RPMI7951 (cell line): ENCODE results near the gene MYCBPAP. TPM values are rescaled to one million over a fixed set of nuclear protein-coding genes. Genes with fewer than 3 reads are reported as not detected.

Experiments
- DNase-seq: peaks from one replicate; pipeline ENCODE4 v3.0.0-alpha.2; 2012; ENCODE audit warnings: low read depth
- total RNA-seq: library from RNA; depleted of rRNA; stranded (reverse); fragments of >200 nt; shearing (Covaris generic); gene quantifications from 2 replicates; pipeline ENCODE4 v1.2.3, GENCODE V29; 2014; rRNA removed

MYCBPAP gene
- total RNA-seq, 1 experiment from 2014 or later, result not detected

DNA sequence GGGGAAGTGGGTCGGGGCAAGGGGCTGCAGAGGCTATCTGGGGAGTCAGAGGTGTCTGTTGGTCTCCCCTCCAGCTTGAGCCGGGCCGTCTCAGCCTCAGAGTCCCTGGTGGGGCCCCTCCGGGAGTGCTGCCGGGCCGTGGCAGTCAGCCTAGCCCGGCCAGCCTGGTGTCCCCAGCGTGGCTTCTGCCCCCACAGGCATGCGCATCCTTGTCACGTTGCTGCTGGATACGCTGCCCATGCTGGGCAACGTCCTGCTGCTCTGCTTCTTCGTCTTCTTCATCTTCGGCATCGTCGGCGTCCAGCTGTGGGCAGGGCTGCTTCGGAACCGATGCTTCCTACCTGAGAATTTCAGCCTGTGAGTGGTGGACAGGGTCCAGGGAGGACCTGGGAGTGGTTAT lies 63.4 kb downstream of the MYCBPAP start:
- DNase-seq, result no peak

GRCh38 chr17:50572541-50572940 lies 64.3 kb downstream of the MYCBPAP start:
- DNase-seq, result no peak

- no peak for DNase-seq
Measured at GRCh38 chr17:50573866-50574611, 65.8 kb downstream of the MYCBPAP start.

GRCh38 chr17:50575581-50576210 lies 67.5 kb downstream of the MYCBPAP start:
- DNase-seq, result no peak

DNA sequence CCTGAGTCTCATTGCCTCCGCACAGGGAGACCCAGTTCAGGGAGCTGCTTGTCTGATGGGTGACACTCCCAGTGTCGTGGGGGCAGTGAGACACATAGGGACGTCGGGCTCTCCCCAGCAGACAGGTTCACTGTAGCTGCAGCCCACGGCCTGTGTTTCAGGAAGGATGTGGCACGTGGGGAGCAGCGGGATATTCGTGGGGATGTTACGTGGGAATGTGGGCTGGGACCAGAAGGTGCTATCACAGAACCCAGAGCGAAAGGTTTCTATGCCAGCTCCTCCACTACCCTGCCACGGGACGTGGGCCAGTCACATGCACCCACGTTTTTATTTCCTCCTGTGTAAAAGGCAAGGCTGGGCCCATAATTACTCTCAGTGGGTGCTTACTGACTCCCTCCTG lies 68.6 kb downstream of the MYCBPAP start:
- no peak for DNase-seq

GRCh38 chr17:50577451-50577954 lies 69.3 kb downstream of the MYCBPAP start:
- DNase-seq, result no peak

- DNase-seq, result no peak
Measured at GRCh38 chr17:50578173-50578572, 69.9 kb downstream of the MYCBPAP start.

DNA sequence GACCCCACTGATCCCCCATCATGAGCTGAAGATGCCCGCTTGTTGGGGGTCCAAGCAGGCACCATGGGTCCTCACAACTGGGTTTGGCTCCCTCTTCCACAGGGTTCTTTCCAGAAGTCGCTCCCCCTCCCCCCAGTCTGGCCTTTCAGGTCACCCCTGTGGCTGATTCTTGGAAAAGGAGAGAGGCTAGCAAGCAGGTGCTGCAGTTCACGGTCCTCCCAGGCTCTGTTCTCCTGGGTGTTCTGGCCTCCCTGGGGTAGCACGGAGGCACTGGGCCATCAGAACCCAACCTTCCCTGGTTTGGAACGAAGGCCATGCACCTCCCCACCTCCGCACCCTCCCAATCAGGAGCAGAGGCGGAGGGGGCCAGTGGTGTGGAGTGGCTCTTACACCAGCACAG lies 71.2 kb downstream of the MYCBPAP start:
- DNase-seq, result no peak

GRCh38 chr17:50580646-50581045 lies 72.4 kb downstream of the MYCBPAP start:
- DNase-seq, result no peak

Other genes starting within 250 kb of the MYCBPAP start
- 0.29 TPM in 1 of 2 replicates, not detected in the other for gene TMEM92, start 234.0 kb upstream of the MYCBPAP start, total RNA-seq
- gene XYLT2, start 162.3 kb upstream of the MYCBPAP start, total RNA-seq, result 12.4 and 15.2 TPM in 2 replicates
- gene MRPL27, start 135.3 kb upstream of the MYCBPAP start, total RNA-seq, result 75.2 and 120 TPM in 2 replicates
- 10.6 and 14.3 TPM in 2 replicates for gene EME1, start 135.2 kb upstream of the MYCBPAP start, total RNA-seq
- gene LRRC59, start 110.9 kb upstream of the MYCBPAP start, total RNA-seq, result 141 and 143 TPM in 2 replicates
- 19.4 and 20.4 TPM in 2 replicates for gene ACSF2, start 82.2 kb upstream of the MYCBPAP start, total RNA-seq
- gene CHAD, start 39.6 kb upstream of the MYCBPAP start, total RNA-seq, result not detected in 2 replicates
- gene RSAD1, start 29.6 kb upstream of the MYCBPAP start, total RNA-seq, result 10.0 and 11.1 TPM in 2 replicates
- gene EPN3, start 24.3 kb downstream of the MYCBPAP start, total RNA-seq, result not detected in 2 replicates
- gene SPATA20, start 38.7 kb downstream of the MYCBPAP start, total RNA-seq, result 15.5 and 20.5 TPM in 2 replicates
- gene CACNA1G, start 52.3 kb downstream of the MYCBPAP start, total RNA-seq, result under 0.01 and 0.12 TPM in 2 replicates
- 23.1 and 28.4 TPM in 2 replicates for gene ABCC3, start 126.4 kb downstream of the MYCBPAP start, total RNA-seq
- gene ANKRD40, start 199.5 kb downstream of the MYCBPAP start, total RNA-seq, result 26.0 and 30.0 TPM in 2 replicates
- 18.4 and 21.7 TPM in 2 replicates for gene LUC7L3, start 211.2 kb downstream of the MYCBPAP start, total RNA-seq